Measurements from ENCODE around the gene MRTO4. TPM values are rescaled to one million over a fixed set of nuclear protein-coding genes. Genes with fewer than 3 reads are reported as not detected.
"Not testable (repeated sequence)": the region's sequence is repeated elsewhere in the genome, so short reads cannot be mapped to it uniquely, and the experiment has no call there.

The MRTO4 gene
- total RNA-seq, 2 experiments from 2014 or later, result 60.0 to 66.0 TPM

DNA sequence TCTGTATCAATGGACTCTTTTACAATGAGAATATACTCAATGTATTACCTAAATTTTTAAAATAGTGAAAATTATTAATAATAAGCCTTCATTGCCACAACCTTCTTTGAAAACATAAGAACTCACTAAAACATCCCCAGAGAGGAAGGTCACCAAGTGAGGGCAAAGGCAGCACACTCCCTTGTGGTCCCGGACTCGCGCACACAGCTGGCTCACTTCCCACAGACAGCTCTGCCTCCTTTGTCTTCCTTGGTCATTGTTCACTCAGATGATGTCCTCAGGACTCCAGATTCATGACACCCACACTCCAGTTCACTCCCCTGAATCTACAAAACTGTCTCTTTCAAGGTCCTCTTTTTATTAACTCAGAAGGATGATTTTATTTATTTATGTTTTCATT, 22.4 kb upstream of the MRTO4 start:
- Histone ChIP-seq H3K9me3 (ENCODE audit: low read length) (no peaks in the 10 kb centered on the region), H3K27ac (ENCODE audit: low read depth, low read length, poor library complexity, severe bottlenecking) (no peak overlapping the region), H3K4me3 (ENCODE audit: low read depth, low read length, poor library complexity, severe bottlenecking) (no peak overlapping the region), H3K4me2 (ENCODE audit: low read length) (no peak overlapping the region), H3K4me1 (ENCODE audit: insufficient read depth, low read length, poor library complexity, severe bottlenecking) (no peaks in the 10 kb centered on the region), H3K36me3 (ENCODE audit: insufficient read depth, low read length) (peaks cover 98% of the 10 kb centered on the region), H3K79me2 (ENCODE audit: insufficient read depth, low read depth, low read length) (no peaks in the 10 kb centered on the region), H2AFZ (ENCODE audit: low read length) (no peak overlapping the region), H3K9me2 (ENCODE audit: insufficient read depth, low read length) (no peaks in the 10 kb centered on the region), H4K20me1 (ENCODE audit: insufficient read depth, low read length) (no peaks in the 10 kb centered on the region)
- intact Hi-C loops (cut with micrococcal nuclease; ENCODE audit: unreplicated experiment), result no loop called here
- no peak for DNase-seq (ENCODE audit: low spot score)
- TF ChIP-seq EZH2phosphoT487 (IDR thresholded peaks at IDR 0.05; ENCODE audit: borderline replicate concordance, low read depth, low read length), result no peak
- TF ChIP-seq, protein P1, sequence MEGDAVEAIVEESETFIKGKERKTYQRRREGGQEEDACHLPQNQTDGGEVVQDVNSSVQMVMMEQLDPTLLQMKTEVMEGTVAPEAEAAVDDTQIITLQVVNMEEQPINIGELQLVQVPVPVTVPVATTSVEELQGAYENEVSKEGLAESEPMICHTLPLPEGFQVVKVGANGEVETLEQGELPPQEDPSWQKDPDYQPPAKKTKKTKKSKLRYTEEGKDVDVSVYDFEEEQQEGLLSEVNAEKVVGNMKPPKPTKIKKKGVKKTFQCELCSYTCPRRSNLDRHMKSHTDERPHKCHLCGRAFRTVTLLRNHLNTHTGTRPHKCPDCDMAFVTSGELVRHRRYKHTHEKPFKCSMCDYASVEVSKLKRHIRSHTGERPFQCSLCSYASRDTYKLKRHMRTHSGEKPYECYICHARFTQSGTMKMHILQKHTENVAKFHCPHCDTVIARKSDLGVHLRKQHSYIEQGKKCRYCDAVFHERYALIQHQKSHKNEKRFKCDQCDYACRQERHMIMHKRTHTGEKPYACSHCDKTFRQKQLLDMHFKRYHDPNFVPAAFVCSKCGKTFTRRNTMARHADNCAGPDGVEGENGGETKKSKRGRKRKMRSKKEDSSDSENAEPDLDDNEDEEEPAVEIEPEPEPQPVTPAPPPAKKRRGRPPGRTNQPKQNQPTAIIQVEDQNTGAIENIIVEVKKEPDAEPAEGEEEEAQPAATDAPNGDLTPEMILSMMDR (conservative IDR thresholded peaks at IDR 0.05; ENCODE audit: low read length), result no peak
- ChIA-PET POLR2A (no interaction called here), CTCF (ENCODE audit: unreplicated experiment) (no interaction called here)
- no TSS peak for BruUV-seq (replicated peaks)

DNA sequence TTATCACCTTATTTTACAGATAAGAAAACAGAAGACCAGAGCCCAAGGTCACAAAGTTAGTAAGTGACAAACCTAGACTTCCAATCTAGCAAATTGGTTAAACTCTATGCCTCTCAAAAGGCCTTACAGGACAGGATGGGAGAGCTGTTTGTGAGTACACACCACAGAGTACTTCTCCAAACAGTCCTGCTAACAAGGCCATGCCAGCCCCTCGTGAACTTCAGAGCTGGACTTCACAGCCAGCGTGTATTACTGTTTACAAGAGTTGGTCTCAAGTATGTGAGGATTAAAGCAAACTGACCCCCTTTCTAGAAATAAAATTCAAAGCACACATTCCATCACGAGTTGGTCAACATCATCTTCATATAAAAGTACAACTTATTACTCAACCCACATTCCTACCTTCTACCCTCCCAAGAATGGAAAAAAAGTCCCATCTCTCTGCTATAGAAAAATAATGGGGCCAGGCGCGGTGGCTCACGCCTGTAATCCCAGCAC, 21.7 kb upstream of the MRTO4 start:
- no peaks in the 10 kb centered on the region for H4K20me1 ChIP-seq (ENCODE audit: insufficient read depth, low read length)
- H3K79me2 ChIP-seq (ENCODE audit: insufficient read depth, low read depth, low read length), result no peaks in the 10 kb centered on the region
- intact Hi-C loops (cut with micrococcal nuclease; ENCODE audit: unreplicated experiment), result no loop called here
- BruUV-seq (replicated peaks), result no TSS peak
- no peaks in the 10 kb centered on the region for H3K9me3 ChIP-seq (ENCODE audit: low read length)
- no peaks in the 10 kb centered on the region for H3K4me1 ChIP-seq (ENCODE audit: insufficient read depth, low read length, poor library complexity, severe bottlenecking)
- ChIA-PET CTCF (ENCODE audit: unreplicated experiment) (no interaction called here), POLR2A (interaction anchor here (0.8 kb wide), 1 partner anchor 19 kb away, joined by 3 read pairs; no protein-coding TSS in a partner anchor)
- no peak overlapping the region for H3K27ac ChIP-seq (ENCODE audit: low read depth, low read length, poor library complexity, severe bottlenecking)
- H3K4me2 ChIP-seq (ENCODE audit: low read length), result no peak overlapping the region
- no peaks in the 10 kb centered on the region for H3K9me2 ChIP-seq (ENCODE audit: insufficient read depth, low read length)
- TF ChIP-seq, protein P1 (conservative IDR thresholded peaks at IDR 0.05; ENCODE audit: low read length), result no peak
- no peak for TF ChIP-seq EZH2phosphoT487 (IDR thresholded peaks at IDR 0.05; ENCODE audit: borderline replicate concordance, low read depth, low read length)
- H3K4me3 ChIP-seq (ENCODE audit: low read depth, low read length, poor library complexity, severe bottlenecking), result no peak overlapping the region
- DNase-seq (ENCODE audit: low spot score), result no peak
- H3K36me3 ChIP-seq (ENCODE audit: insufficient read depth, low read length), result peaks cover 97% of the 10 kb centered on the region
- H2AFZ ChIP-seq (ENCODE audit: low read length), result no peak overlapping the region

DNA sequence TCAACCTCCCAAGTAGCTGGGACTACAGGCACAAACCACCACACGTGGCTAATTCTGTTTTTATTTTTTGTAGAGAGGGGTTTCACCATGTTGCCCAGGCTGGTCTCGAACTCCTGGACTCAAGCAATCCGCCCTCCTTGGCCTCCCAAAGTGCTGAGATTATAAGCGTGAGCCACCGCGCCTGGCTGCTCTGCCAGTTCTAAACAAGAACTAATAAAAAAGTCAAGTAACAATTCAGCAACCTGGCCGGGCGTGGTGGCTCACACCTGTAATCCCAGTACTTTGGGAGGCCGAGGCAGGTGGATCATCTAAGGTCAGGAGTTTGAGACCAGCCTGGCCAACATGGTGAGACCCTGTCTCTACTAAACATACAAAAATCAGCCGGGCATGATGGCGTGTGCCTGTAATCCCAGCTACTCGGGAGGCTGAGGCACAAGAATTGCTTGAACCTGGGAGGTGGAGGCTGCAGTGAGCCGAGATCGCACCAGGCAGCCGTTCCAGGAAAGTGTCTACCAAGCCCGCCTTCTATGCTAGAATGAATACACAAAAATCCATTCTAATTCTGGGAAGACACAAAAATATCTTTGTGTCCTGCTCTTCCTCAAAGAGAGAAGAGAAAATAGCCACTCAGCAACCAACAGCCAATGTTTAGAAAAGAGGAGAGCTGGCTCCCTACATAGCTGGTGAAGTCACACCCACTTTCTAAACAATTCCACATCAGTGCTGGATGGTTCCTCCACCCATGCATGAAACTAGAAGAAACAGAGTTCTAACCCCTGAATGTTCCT, 19.7 kb upstream of the MRTO4 start:
- H4K20me1 ChIP-seq (ENCODE audit: insufficient read depth, low read length); H3K4me2 ChIP-seq (ENCODE audit: low read length); CTCF ChIA-PET (ENCODE audit: unreplicated experiment); BruUV-seq (replicated peaks); H3K9me3 ChIP-seq (ENCODE audit: low read length); DNase-seq (ENCODE audit: low spot score); POLR2A ChIA-PET; intact Hi-C loops (cut with micrococcal nuclease; ENCODE audit: unreplicated experiment); H3K27ac ChIP-seq (ENCODE audit: low read depth, low read length, poor library complexity, severe bottlenecking); H3K9me2 ChIP-seq (ENCODE audit: insufficient read depth, low read length); H3K79me2 ChIP-seq (ENCODE audit: insufficient read depth, low read depth, low read length); H3K4me1 ChIP-seq (ENCODE audit: insufficient read depth, low read length, poor library complexity, severe bottlenecking); H3K4me3 ChIP-seq (ENCODE audit: low read depth, low read length, poor library complexity, severe bottlenecking); H2AFZ ChIP-seq (ENCODE audit: low read length): not testable (repeated sequence)
- peaks cover 91% of the 10 kb centered on the region for H3K36me3 ChIP-seq (ENCODE audit: insufficient read depth, low read length)
